Stomach (tissue), 4 donors: ENCODE results near the gene PBX3.

Experiments
- CTCF ChIP-seq, 7 experiments: fragments of 450-650 bp in 4 of 7; fragments of 200-600 bp in 3 of 7; sonication (generic) in 3 of 7; IDR thresholded peaks; one replicate each; pipeline ENCODE4 v1.5.1; 2016 to 2019; ENCODE audit warnings: antibody characterized with exemption in 7 of 7, control low read depth in 2 of 7, mild to moderate bottlenecking in 1 of 7
- EP300 ChIP-seq: sonication (generic); formaldehyde crosslinking; IDR thresholded peaks from one replicate; pipeline ENCODE4 v1.6.1; 2017; ENCODE audit warnings: antibody characterized with exemption
- POLR2A ChIP-seq, 4 donors: fragments of 450-650 bp; IDR thresholded peaks; one replicate each; pipeline ENCODE4 v1.6.1; 2016; ENCODE audit warnings: antibody characterized with exemption in 4 of 4, control low read depth in 2 of 4, mild to moderate bottlenecking in 1 of 4, moderate library complexity in 1 of 4
- POLR2AphosphoS5 ChIP-seq, 3 donors: sonication (generic); formaldehyde crosslinking; IDR thresholded peaks; one replicate each; pipeline ENCODE4 v1.6.1; 2016; ENCODE audit warnings: antibody characterized with exemption in 3 of 3

- TF ChIP-seq CTCF (IDR thresholded peaks at IDR 0.05) (no peak), POLR2A (IDR thresholded peaks at IDR 0.05) (no peak), EP300 (no peak), POLR2AphosphoS5 (IDR thresholded peaks at IDR 0.05) (no peak)
These were observed 98.2 kb downstream of the PBX3 start for GRCh38 chr9:125845271-125845808.
